Mucosa of rectum (tissue), 2 donors: Measurements from ENCODE around the gene CST6.
"Not testable (repeated sequence)": the region's sequence is repeated elsewhere in the genome, so short reads cannot be mapped to it uniquely, and the experiment has no call there.

Source experiments
- H3K27ac ChIP-seq, 2 donors: one replicate each; pipeline ENCODE4 v1.7.0; 2013; ENCODE audit warnings: inconsistent platforms in 2 of 2, low read depth in 2 of 2, low read length in 2 of 2
- H3K27me3 ChIP-seq, 2 donors: one replicate each; pipeline ENCODE4 v1.7.0; 2013; ENCODE audit warnings: low read length in 2 of 2; ENCODE audit not compliant: control insufficient read depth in 2 of 2, insufficient read depth in 2 of 2
- H3K36me3 ChIP-seq, 2 donors: one replicate each; pipeline ENCODE4 v1.7.0; 2013; ENCODE audit warnings: low read length in 2 of 2; ENCODE audit not compliant: control insufficient read depth in 2 of 2, insufficient read depth in 2 of 2
- H3K4me1 ChIP-seq, 2 donors: one replicate each; pipeline ENCODE4 v1.7.0; 2013; ENCODE audit warnings: low read length in 2 of 2, mild to moderate bottlenecking in 1 of 2; ENCODE audit not compliant: control insufficient read depth in 2 of 2, insufficient read depth in 2 of 2
- H3K4me3 ChIP-seq, 2 donors: one replicate each; pipeline ENCODE4 v1.7.0; 2013; ENCODE audit warnings: low read length in 2 of 2
- H3K9ac ChIP-seq, 2 donors: one replicate each; pipeline ENCODE4 v1.7.0; 2013; ENCODE audit warnings: low read length in 2 of 2, low read depth in 1 of 2, mild to moderate bottlenecking in 1 of 2
- H3K9me3 ChIP-seq, 2 donors: one replicate each; pipeline ENCODE4 v1.7.0; 2013; ENCODE audit warnings: low read length in 2 of 2; ENCODE audit not compliant: control insufficient read depth in 2 of 2
- donor health status: healthy.
- donor health status: Normal muscosa, but diverticular disease.

CST6 gene

DNA sequence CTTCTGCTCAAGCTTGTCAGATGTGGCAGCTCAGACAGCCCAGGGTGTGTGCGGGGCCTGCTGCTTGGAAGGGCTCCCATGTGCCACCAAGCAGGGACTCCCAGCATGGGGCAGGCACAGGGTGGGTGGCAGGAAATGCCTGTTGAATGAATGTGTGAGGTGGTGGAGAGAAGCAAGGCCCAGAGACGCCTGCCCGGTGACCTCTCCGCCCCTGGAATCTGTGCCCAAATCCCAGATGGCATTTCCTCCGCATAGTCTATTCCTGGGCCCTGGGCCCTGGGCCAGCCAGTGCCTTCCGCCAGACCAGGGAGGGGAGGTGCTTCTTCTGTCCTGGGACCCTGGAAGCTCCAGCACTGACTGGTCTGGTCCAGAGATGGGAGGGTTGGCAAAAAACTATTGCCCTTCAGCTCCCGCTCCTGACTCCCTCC lies 3.7 kb downstream of the CST6 start:
- H3K36me3 ChIP-seq: no peaks in the 10 kb centered on the region
- no peak overlapping the region for H3K9ac ChIP-seq
- peaks cover 0 to 2% of the 10 kb centered on the region in 2 donors for H3K4me1 ChIP-seq
- no peak overlapping the region for H3K27ac ChIP-seq
- no peaks in the 10 kb centered on the region for H3K9me3 ChIP-seq
- H3K4me3 ChIP-seq: no peak overlapping the region
- peaks cover 15 to 17% of the 10 kb centered on the region in 2 donors for H3K27me3 ChIP-seq

DNA sequence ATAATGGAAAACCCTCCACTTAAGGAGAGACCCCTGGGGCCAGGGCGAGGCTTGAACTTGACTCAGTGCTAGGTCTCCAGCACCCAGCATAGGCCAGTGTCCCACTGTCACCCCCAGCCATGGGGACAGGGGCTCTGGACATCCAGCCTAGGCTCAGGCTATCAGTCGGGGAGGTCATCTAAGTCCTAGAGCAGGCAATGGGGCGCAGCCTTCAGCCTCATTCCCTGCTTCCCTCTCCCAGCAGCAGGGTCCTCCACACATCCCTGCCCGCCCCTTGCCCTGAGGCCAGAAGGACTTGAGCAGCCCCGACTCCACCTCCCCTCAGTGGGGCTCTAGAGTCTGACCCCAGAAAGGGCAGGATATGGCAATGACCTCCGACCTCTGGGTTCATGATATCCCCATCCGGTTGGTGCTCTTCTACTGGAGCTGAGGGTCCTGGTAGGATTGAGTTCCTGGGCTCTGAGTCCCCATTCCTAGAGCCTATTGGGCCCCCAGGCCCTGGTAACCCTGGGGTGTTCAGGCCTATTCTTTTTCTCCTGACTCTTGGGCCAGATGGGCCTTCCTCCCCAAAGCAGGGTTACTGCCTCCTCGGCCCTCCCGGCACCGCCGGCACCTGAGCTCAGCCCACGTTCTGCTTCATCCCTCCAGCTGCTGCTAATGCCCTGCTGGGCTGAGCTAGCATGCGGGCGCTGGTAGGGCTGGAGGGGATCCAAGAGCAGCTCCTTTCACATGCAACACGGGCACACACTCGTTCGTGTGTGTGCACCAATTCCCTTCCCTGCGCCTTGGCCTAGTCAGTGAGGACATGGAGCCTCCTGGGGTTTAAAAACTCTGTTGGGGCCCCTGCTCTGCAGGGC lies 4.4 kb downstream of the CST6 start:
- H3K9ac ChIP-seq: no peak overlapping the region
- no peaks in the 10 kb centered on the region for H3K9me3 ChIP-seq
- peaks cover 15 to 17% of the 10 kb centered on the region in 2 donors for H3K27me3 ChIP-seq
- H3K27ac ChIP-seq: no peak overlapping the region
- no peaks in the 10 kb centered on the region for H3K36me3 ChIP-seq
- H3K4me1 ChIP-seq: peaks cover 0 to 2% of the 10 kb centered on the region in 2 donors
- no peak overlapping the region for H3K4me3 ChIP-seq

DNA sequence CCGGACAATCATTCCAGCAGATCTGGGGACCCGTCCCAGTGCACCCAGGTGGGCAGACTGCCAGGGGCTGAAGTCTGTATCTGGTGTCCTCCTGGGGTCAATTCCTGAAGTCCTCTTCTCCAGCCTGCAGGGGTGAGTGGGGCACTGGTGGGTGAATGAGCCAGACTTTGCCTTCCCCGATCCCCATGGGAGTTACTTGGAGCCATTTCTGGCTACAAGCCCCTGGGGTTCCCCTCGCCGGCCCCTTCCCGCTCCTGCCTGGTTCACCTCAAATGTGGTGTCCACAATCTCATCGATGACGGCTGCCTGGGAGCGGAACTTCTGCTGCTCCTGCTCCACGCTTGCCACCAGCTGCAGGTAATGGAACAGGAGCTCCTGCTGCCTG lies 5.0 kb downstream of the CST6 start:
- Histone ChIP-seq H3K9me3 (no peaks in the 10 kb centered on the region), H3K4me1 (no peaks in the 10 kb centered on the region), H3K27me3 (peaks cover 9 to 11% of the 10 kb centered on the region in 2 donors), H3K9ac (no peak overlapping the region), H3K36me3 (no peaks in the 10 kb centered on the region), H3K4me3 (no peak overlapping the region), H3K27ac (no peak overlapping the region)

DNA sequence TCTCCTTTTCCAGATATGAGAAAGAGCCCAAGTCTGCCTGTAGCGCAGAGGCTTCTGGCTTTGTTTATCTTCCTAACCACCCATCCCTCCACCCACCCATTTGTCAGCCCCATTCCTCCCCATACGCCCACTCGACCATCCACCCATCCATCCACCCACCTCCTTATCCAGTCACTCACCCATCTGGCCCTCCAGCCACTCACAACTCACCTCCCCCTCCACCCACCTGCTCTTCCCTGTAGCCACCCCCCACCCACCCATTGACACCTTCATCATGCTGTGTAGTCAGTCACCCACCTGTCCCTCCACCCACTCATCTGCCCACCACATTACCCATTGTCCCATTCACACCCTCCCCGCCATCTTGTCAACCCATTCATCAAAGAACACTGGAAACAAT lies 5.5 kb downstream of the CST6 start:
- H3K27me3 ChIP-seq: peaks cover 9 to 10% of the 10 kb centered on the region in 2 donors
- no peak overlapping the region for H3K9ac ChIP-seq
- H3K4me3 ChIP-seq: no peak overlapping the region
- H3K27ac ChIP-seq: no peak overlapping the region
- no peaks in the 10 kb centered on the region for H3K9me3 ChIP-seq
- no peaks in the 10 kb centered on the region for H3K36me3 ChIP-seq
- H3K4me1 ChIP-seq: no peaks in the 10 kb centered on the region

DNA sequence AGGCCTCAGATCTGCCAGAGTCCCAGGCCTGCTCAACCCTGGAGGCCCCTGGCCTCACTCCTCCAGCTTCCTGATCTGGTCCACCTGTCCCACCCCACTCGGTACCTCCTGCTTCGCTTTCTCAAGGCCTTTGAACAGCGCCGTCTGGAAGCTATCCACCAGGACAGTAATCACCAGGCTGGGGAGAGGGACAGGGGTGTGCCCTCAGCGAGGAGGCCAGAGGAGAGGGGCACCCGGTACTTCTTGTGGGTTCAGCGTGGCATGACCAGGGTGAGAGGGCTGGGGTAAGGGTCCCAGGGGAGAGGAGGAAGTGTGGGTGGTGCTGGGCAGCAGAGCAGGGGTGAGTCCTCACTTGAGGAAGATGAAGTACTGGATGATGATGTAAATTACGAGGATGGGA lies 8.4 kb downstream of the CST6 start:
- Histone ChIP-seq H3K9ac (no peak overlapping the region), H3K4me1 (no peaks in the 10 kb centered on the region), H3K9me3 (no peaks in the 10 kb centered on the region), H3K27me3 (peaks cover 4 to 9% of the 10 kb centered on the region in 2 donors), H3K36me3 (no peaks in the 10 kb centered on the region), H3K27ac (no peak overlapping the region), H3K4me3 (no peak overlapping the region)

DNA sequence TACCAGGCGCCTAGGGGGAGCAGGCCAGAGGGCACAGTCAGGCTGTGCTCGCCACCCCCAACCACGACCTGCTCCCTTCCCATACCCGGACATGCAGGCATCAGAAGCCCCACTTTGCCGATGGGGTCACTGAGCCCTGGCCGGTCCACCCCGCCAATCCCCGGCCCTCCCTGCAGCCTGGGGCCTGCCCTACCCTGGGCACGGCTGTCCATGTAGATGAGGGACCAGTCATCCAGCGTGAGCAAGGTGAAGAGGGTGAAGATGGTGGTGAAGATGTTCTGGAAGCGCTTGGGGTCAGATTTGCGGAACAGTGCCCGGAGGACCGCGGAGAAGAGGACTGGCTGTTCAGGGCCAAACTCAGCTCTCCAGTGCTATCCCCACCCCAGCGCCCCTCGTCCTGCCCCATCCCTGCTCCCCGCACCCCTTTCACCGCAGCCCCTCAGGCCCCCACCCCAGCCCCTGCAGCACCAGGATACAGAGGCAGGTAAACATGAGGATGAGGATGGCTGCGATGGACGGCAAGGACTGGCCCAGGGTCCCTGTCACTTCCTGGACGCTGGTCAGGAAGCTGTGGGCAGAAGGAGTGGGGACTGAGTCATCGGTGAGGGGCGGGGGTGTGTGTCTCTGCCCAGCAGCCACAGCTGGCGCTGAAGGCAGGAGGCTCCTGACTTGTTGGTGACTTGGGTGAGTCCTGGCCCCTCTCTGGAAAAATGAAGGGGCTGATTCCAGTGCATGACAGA lies 9.0 kb downstream of the CST6 start:
- Histone ChIP-seq H3K9me3 (no peaks in the 10 kb centered on the region), H3K27me3 (peaks cover 4 to 9% of the 10 kb centered on the region in 2 donors), H3K4me3 (no peak overlapping the region), H3K9ac (no peak overlapping the region), H3K27ac (no peak overlapping the region), H3K36me3 (no peaks in the 10 kb centered on the region), H3K4me1 (no peaks in the 10 kb centered on the region)

DNA sequence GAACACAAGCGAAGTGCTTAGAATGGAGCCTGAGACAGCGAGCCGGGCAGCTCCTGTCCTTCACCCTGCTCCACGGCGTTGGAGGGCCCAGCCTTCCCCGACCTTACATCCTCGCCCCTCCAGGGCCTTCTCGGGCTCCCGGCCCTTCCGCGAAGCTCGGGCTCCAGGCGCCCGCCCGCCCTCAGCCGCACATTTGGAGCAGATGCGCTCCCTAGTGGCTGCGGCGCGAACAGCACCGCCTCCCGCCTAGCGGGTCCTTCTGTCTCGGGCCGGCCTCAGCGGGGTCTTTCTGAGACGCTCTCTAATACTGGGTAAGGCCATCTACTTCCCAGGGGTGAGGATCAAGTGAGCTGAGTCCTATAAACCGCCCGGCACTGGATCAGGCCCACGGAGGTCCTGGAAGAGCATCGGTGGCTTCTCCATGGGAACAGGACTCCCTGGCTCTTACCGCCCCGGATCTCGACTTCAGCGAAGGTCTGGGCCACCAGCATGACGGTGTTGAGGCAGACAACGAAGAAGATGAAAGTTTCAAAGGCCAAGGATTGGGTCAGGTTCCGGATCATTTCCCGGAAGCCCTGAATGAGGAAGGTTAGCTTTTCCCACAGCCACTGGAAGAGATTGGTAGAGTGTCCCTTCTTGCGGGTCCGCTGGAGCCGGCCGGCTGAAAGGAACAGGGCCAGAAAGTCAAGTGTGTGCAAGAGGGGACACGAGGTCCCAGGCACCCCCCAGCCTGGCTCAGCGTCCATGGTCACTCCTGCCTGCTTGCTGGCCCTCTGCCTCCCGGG lies 10.8 kb downstream of the CST6 start:
- H3K4me3 ChIP-seq: peak overlapping the region in 1 of 2 donors; percentile 45
- no peak overlapping the region for H3K27ac ChIP-seq

DNA sequence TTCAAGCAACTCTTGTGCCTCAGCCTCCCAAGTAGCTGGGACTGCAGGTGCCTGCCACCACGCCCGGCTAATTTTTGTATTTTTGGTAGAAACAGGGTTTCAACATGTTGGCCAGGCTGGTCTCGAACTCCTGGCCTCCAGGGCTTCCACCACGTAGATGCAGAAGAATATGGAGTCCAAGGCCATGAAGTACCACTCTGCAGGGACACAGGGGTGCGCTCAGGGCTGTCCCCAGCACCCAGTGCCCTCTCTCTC lies 11.3 kb downstream of the CST6 start:
- H3K4me3 ChIP-seq, H3K9me3 ChIP-seq, H3K36me3 ChIP-seq, H3K27me3 ChIP-seq, H3K27ac ChIP-seq, H3K9ac ChIP-seq, H3K4me1 ChIP-seq: not testable (repeated sequence)

More for the DNA sequence above, 10.8 kb downstream of the CST6 start:
- peaks cover 4 to 9% of the 10 kb centered on the region in 2 donors for H3K27me3 ChIP-seq
- no peaks in the 10 kb centered on the region for H3K4me1 ChIP-seq
- H3K9me3 ChIP-seq: no peaks in the 10 kb centered on the region
- H3K36me3 ChIP-seq: no peaks in the 10 kb centered on the region
- peak overlapping the region in 1 of 2 donors; percentile 14 for H3K9ac ChIP-seq

DNA sequence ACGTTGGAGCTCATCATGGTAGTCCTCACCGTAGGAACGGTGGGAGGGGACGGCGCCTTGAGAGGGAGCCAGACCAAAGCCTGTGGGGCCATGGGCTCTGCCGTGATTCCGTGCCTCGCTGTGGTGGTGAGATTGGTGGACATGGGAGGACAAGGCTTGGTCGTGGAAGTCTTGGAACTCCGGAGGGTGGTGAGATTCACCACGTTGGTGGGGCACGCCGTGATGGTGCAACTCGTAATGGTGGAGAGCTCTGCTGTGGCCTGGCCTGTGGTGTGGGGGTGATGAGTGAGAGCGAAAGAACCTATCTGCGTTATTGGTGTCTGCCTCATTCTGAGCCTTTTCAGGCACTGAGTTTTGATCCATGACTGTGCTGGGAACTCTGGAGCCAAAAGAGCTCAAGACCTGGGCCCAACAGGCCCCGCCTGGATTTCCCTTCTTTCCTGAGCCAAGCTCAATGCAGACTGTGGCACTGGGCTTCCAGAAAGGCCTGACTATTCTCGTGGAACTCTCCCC lies 14.3 kb downstream of the CST6 start, which contains the start of gene CATSPER1:
CATSPER1 (minus strand) TSS at position 463 of the 513 bp plus-strand sequence; CDS start at position 363, 100 bp downstream.
- Histone ChIP-seq H3K36me3 (no peaks in the 10 kb centered on the region), H3K9me3 (no peaks in the 10 kb centered on the region), H3K4me3 (no peak within 1 kb of the TSS), H3K9ac (no peak within 1 kb of the TSS), H3K27me3 (peaks cover 4 to 12% of the 10 kb centered on the region in 2 donors), H3K27ac (no peak within 1 kb of the TSS), H3K4me1 (no peaks in the 10 kb centered on the region)
